NCI-H2227 (cell line): ENCODE results near the gene KCTD6.

ENCODE experiments used
- DNase-seq: peaks from one replicate; lab custom pipeline; 2025; ENCODE audit not compliant: unreplicated experiment; lab: John Stamatoyannopoulos, UW

The KCTD6 gene

DNA sequence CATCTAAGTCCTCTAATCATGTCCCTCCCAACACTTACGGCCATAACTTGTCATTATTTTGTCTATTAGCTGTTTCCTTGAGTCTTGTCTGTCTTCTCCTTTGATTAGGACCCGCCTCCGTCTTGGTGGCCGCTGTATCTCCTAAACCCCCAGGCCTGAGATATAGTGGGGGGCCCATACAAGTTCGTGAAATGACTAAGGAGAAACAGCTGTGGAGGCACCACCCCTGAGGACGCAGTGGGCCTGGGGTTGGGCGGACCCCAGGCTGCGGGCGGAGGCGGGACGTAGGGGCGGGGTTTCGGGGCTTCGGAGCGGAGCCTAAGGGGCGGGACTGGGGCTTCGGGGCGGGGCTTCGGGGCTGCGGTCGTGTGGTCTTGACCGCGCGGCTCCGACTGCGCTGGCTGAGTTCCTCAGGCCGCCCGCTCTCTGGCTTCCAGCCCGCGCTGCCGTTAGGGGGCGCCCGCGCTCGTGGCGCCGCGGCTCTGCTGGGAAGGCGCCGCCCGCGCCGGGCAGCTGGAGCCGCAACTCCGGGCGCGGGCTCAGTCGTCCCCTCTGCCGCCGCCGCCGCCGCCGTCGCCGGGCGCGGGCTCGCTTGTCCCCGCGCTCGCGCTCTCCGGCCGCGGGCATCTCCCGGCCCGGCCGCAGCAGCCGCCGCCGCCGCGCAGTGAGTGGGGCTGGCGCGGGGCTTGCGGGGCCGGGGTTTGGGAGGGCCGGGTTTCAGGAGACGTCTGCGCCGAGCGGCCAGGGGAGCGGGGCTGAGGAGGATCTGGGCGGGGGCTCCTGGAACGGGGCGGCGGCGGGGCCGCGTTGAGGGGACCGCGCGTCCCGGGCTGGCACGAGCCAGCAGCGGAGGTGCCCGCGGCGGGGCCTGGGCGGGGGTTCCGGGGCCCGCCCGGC lies at the start of gene KCTD6:
Gene KCTD6, plus strand, starts transcription at position 591 of the 897 bp plus-strand sequence. CDS start 6,660 bp downstream, outside the sequence.
- DNase-seq: peak; percentile 94

- no peak for DNase-seq
Measured at GRCh38 chr3:58452176-58452575, 39.7 kb upstream of the KCTD6 start.

GRCh38 chr3:58459160-58459559 lies 32.7 kb upstream of the KCTD6 start:
- no peak for DNase-seq

DNA sequence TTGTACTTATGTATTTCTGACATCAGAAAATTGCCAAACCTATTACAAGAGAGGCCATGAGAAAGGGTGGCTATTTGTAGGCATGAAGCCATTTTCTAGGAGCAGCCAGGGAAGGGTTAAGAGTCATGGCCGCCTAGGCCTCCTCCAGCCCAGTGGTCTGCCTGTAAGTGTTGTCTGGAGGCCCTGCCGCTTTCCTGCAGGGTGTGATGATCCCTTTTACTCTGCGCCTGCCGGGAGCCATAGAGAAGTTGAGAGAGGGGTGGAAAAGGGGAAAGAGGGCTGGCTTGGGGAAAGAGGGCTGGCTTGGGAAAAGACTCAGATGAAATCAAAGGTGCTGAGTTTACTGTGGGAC lies 29.1 kb upstream of the KCTD6 start:
- DNase-seq: no peak

GRCh38 chr3:58463181-58463941 lies 28.5 kb upstream of the KCTD6 start:
- DNase-seq: peak; percentile 19

DNA sequence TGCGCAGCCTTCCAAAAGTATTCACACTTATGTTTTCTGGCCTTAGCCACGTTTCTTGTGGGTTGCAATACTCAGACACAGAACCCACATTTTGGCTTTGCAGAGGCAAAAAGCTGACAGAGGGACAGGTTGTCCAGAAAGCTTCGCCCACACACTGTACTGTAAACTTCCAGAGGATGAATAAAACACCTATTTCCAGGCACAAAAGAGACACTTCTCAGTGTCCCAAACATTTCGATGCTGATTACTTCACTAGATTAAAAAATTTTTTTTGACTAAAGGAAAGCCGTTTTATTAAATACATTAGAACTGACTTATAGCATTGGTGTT lies 28.0 kb upstream of the KCTD6 start:
- no peak for DNase-seq

- DNase-seq: no peak
Measured at GRCh38 chr3:58464866-58465265, 27.0 kb upstream of the KCTD6 start.

DNA sequence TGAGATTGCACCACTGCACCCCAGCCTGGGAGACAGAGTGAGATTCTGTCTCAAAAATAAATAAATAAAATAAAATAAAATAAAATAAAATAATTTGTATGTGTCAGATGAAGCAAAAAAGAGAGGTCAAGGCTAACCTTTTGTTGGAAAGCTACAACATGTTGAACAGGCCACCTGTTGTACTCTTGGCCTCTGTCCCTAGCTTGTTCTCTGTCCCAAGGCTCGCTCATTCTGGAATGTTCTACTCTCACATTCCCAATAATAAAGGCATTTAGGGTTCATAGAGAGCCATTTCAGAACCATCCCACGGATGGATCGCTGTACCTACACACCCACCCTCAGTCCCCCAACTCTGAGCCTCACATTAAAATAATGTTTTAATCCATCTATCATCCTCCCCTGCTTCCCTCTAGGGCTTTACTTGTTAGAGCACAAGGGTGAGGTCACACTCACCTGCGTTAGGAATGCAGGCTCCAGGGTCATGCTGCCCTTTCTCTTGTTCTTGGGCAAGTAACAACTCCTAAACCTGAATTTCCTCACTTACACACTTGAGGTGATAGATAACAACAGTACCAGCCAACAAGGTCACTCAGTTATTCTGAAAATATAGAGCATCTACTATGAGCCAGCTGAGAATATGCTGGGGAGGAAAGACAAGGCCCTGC lies 24.9 kb upstream of the KCTD6 start:
- DNase-seq: no peak

- no peak for DNase-seq
Measured at GRCh38 chr3:58469096-58469495, 22.8 kb upstream of the KCTD6 start.

DNA sequence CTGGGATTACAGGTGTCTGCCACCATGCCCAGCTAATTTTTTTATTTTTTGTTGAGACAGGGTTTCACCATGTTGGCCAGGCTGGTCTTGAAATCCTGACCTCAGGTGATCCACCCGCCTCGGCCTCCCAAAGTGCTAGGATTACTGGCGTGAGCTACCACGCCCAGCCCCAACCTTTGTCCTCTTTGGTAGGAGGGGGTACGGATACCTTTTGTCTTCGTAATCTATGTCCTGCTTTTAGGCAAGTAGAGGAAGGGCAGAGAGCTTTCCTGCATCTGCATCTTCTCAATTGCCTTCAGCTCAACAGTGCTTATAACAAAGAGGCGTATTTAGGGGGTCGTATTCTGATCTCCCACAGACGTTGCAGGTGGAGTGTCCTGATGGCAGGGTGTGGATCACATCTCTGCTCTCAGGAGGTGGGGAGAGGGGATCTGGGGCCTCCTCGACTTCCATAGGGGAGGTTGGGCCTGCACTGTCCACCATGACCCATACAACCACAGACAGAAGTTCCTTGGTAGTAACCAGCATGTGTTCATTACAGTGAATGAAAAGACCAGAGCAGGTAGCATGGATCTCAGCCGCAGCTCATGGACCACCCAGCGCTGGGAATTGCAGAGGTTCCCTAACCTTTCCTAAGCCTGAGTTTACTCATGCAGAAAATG lies 21.4 kb upstream of the KCTD6 start:
- DNase-seq: no peak

GRCh38 chr3:58471025-58471887 lies 20.6 kb upstream of the KCTD6 start:
- DNase-seq: peak; percentile 12

- no peak for DNase-seq
Measured at GRCh38 chr3:58473275-58473674, 18.6 kb upstream of the KCTD6 start.

- no peak for DNase-seq
Measured at GRCh38 chr3:58474348-58474911, 17.5 kb upstream of the KCTD6 start.

GRCh38 chr3:58474967-58475578 lies 16.8 kb upstream of the KCTD6 start:
- DNase-seq: no peak

- DNase-seq: no peak
Measured at GRCh38 chr3:58478781-58479180, 13.1 kb upstream of the KCTD6 start.

- no peak for DNase-seq
Measured at GRCh38 chr3:58480309-58480708, 11.6 kb upstream of the KCTD6 start.

DNA sequence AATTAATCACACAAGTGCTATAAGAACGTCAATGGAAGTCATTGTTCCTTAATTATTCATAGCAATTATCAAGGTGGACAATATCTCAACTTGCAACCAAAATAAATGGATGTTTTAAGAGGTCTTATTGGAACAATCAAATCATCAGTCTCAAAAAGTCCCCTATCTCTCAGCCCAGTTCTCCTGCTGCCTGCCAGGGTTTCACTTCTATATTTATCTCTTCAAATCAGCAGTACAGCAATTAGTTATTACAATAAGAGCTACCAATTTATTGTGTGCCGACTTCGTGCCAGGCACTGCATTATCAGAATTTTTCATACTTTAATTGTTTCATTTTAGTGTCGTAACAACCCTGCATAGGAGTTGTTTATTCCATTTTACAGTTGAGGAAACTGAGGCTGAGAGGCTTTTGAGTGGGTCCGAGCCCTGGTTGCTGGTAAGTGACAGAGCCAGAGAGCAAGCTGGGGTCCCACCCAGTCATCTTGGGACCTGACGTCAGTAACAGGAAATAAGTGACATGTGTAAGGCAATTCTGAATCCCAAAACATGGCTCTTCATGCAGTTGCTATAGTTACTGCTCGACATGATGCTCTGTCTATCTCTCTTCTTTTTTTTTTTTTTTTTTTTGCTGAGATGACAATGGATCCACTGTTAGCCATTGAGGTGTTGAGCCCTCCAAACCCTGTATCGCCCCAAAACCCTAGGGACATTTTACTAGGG lies 8.8 kb upstream of the KCTD6 start:
- peak; percentile 9 for DNase-seq

- DNase-seq: peak; percentile 2
Measured at GRCh38 chr3:58484045-58484721, 7.7 kb upstream of the KCTD6 start.
